Brain microvascular endothelial cell (primary cell): ENCODE results near the gene MRPL51.

Experiments used
- DNase-seq: peaks from one replicate; pipeline ENCODE4 v3.0.0-alpha.2; 2020
- H3K27ac ChIP-seq: fragments of 250-450 bp; sonication (Bioruptor Pico); 2 replicates; pipeline ENCODE4 v1.5.1; 2020; ENCODE audit warnings: mild to moderate bottlenecking, moderate library complexity
- H3K27me3 ChIP-seq: fragments of 250-450 bp; sonication (Bioruptor Pico); replicated peaks from 2 replicates; pipeline ENCODE4 v1.5.1; 2020; ENCODE audit warnings: mild to moderate bottlenecking
- H3K36me3 ChIP-seq: fragments of 250-450 bp; sonication (Bioruptor Pico); replicated peaks from 2 replicates; pipeline ENCODE4 v1.5.1; 2020; ENCODE audit warnings: mild to moderate bottlenecking
- H3K4me3 ChIP-seq: 2 replicates; pipeline ENCODE4 v1.5.1; 2011; ENCODE audit warnings: low read depth, mild to moderate bottlenecking, control low read depth, low read length, moderate library complexity
- in situ Hi-C: cut with HindIII; loops from 2 replicates; pipeline ENCODE4 v1.10.0; 2017; ENCODE audit warnings: low sequenced_read_pairs, low pct_ligation_motif_present
- TF ChIP-seq, protein P1 (sequence below): IDR thresholded peaks from 2 replicates; pipeline ENCODE4 v1.5.1; 2011; ENCODE audit warnings: low read depth, mild to moderate bottlenecking, moderate library complexity, low read length, control low read depth, inconsistent platforms; ENCODE audit errors: missing control alignments

The MRPL51 gene

DNA sequence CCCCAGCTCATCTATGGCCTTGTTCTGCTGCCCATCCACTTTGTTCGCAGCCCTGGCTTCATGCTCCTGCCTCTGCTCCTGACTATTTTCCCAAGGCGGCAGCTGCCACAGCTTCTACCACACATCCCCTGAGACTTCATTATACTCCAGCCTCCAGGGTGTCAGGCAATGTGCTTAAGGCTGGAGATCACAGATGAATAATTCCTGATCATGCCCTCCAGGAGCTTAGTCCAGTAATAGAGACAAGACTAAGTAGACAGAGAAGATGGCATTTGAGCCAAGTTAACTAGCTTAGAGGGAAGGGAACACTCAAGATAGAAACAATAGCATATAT lies 34.1 kb downstream of the MRPL51 start:
- DNase-seq = no peak
- no peak overlapping the region for H3K27ac ChIP-seq
- no peaks in the 10 kb centered on the region for H3K27me3 ChIP-seq
- no peak overlapping the region for H3K4me3 ChIP-seq
- TF ChIP-seq, protein P1, sequence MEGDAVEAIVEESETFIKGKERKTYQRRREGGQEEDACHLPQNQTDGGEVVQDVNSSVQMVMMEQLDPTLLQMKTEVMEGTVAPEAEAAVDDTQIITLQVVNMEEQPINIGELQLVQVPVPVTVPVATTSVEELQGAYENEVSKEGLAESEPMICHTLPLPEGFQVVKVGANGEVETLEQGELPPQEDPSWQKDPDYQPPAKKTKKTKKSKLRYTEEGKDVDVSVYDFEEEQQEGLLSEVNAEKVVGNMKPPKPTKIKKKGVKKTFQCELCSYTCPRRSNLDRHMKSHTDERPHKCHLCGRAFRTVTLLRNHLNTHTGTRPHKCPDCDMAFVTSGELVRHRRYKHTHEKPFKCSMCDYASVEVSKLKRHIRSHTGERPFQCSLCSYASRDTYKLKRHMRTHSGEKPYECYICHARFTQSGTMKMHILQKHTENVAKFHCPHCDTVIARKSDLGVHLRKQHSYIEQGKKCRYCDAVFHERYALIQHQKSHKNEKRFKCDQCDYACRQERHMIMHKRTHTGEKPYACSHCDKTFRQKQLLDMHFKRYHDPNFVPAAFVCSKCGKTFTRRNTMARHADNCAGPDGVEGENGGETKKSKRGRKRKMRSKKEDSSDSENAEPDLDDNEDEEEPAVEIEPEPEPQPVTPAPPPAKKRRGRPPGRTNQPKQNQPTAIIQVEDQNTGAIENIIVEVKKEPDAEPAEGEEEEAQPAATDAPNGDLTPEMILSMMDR = no peak
- peaks cover 24% of the 10 kb centered on the region for H3K36me3 ChIP-seq
- in situ Hi-C loops = no loop called here

DNA sequence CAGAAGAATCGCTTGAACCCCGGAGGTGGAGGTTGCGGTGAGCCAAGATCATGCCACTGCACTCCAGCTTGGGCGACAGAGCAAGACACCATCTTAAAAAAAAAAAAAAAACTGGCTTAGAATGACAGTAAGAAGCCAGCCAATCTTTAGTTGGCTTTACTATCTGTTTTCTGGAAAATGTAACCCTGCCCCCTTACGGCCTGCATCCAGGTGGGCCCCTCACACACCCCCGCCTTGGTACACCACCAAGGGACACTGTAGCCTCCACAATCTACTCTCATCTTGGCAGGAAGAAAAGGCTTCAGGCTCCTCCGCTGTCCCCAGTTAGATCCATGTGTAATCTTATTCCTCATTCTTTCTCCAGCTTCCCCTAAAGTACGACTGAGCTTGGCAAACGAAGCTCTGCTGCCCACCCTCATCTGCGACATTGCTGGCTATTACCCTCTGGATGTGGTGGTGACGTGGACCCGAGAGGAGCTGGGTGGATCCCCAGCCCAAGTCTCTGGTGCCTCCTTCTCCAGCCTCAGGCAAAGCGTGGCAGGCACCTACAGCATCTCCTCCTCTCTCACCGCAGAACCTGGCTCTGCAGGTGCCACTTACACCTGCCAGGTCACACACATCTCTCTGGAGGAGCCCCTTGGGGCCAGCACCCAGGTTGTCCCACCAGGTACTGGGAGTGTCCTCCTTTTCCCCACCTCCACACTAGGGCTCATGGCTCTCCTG lies 34.6 kb downstream of the MRPL51 start:
- Histone ChIP-seq H3K36me3 (peaks cover 21% of the 10 kb centered on the region), H3K4me3 (no peak overlapping the region), H3K27ac (no peak overlapping the region), H3K27me3 (no peaks in the 10 kb centered on the region)
- in situ Hi-C loops = no loop called here
- TF ChIP-seq, protein P1 = no peak
- no peak for DNase-seq

DNA sequence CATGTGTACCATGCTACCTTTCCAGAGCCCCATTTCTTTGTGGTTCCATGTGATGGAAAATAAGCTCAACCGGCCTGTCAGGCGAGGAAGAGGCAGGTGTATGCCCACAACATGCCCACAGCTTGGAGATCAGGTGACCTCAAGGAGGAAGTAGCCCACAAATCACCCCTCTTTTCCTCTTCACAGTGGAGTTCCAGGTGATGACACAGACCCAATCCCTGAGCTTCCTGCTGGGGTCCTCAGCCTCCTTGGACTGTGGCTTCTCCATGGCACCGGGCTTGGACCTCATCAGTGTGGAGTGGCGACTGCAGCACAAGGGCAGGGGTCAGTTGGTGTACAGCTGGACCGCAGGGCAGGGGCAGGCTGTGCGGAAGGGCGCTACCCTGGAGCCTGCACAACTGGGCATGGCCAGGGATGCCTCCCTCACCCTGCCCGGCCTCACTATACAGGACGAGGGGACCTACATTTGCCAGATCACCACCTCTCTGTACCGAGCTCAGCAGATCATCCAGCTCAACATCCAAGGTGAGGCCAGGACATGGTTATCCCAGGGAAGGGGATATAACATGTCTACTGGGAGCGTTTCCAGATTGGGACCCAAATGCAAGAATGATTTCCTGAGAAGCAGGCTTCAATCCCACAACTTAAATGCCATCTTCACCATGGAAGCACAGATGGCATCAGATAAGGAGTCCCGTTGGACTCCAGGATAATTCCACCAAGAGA lies 35.7 kb downstream of the MRPL51 start:
- no peak overlapping the region for H3K27ac ChIP-seq
- no peaks in the 10 kb centered on the region for H3K27me3 ChIP-seq
- no peak for DNase-seq
- in situ Hi-C loops = no loop called here
- peaks cover 21% of the 10 kb centered on the region for H3K36me3 ChIP-seq
- TF ChIP-seq, protein P1 = no peak
- no peak overlapping the region for H3K4me3 ChIP-seq

DNA sequence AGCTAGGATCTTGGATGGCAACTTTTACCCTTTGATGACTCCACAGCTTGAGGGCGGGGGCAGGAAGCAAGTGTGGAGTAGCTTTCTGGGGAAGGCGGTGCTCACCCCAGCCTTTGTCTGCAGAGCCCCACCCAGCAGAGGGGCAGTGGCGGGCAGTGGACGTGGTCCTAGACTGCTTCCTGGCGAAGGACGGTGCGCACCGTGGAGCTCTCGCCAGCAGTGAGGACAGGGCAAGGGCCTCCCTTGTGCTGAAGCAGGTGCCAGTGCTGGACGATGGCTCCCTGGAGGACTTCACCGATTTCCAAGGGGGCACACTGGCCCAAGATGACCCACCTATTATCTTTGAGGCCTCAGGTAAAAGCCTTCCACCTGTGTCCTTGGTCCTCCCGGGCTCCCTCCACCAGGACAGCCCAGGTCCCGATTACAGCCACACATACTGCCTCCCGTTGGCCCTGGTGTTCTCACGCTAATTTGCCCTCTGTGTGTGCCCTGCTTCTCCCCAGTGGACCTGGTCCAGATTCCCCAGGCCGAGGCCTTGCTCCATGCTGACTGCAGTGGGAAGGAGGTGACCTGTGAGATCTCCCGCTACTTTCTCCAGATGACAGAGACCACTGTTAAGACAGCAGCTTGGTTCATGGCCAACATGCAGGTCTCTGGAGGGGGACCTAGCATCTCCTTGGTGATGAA lies 40.0 kb downstream of the MRPL51 start:
- in situ Hi-C loops = no loop called here
- Histone ChIP-seq H3K27ac (no peak overlapping the region), H3K36me3 (peaks cover 7% of the 10 kb centered on the region), H3K4me3 (no peak overlapping the region), H3K27me3 (no peaks in the 10 kb centered on the region)
- DNase-seq = no peak
- TF ChIP-seq, protein P1 = no peak

DNA sequence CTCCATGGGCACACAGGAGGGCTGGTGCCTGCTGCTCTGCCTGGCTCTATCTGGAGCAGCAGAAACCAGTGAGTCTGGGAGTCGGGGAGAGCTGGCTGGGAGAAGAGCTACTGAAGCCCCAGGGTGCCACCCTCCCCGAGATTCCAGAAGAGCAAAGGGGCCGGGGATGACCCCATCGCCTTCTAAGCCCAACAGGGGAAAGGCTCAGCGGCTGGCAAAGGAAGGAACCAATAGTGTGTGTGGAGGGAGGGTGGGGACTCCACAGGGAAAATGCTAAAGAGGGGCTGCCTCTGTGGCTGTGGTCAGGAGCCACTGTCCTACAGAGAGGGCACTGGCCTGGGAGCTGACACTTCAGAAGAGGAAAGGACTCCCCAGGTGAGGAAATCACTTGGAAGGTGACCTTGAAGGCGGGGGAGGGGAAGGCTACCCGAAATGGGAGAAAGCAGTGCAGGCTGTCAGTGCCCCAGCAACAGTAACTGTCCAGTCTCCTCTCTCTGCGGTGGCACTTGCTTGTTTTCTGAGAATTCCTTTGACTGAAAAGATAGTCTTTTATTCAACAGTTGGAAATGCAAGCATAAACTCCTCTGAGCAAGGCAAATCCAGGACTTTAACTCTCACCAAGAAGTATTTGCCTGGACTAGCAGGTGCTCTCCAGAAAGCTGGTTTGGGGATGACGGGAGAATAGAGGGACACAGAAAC lies 40.7 kb downstream of the MRPL51 start:
- TF ChIP-seq, protein P1 = no peak
- H3K4me3 ChIP-seq = peak overlapping the region; percentile 70
- no peak for DNase-seq
- H3K36me3 ChIP-seq = peaks cover 1% of the 10 kb centered on the region
- in situ Hi-C loops = no loop called here
- no peaks in the 10 kb centered on the region for H3K27me3 ChIP-seq
- H3K27ac ChIP-seq = peak overlapping the region; percentile 85
